PC-3 (cell line): ENCODE data around the gene RXRA. TPM values are rescaled to one million over a fixed set of nuclear protein-coding genes. Genes with fewer than 3 reads are reported as not detected.

Source experiments
- ATAC-seq: fragments of 200-7000 bp; cut with Tn5 transposase; 2 replicates; pipeline ENCODE4 v1.9.1; 2020; ENCODE audit warnings: mild to moderate bottlenecking, moderate library complexity
- BruUV-seq: library from RNA; stranded (reverse); fragments of 400-500 nt; replicated peaks from 2 replicates; lab custom pipeline; 2021; lab: Mats Ljungman, UMichigan
- CTCF ChIA-PET: fragments of 300-600 bp; sonication (Branson Sonifier 250); formaldehyde crosslinking; loops from one replicate; lab custom pipeline; 2022; ENCODE audit warnings: antibody characterized with exemption; lab: Charles Lee
- POLR2A ChIA-PET: fragments of 300-600 bp; sonication (Branson Sonifier 250); formaldehyde crosslinking; loops from one replicate; lab custom pipeline; 2022; ENCODE audit warnings: antibody characterized with exemption; ENCODE audit not compliant: unreplicated experiment; lab: Charles Lee
- DNase-seq: peaks from one replicate; pipeline ENCODE4 v3.0.0-alpha.2; 2015
- H2AFZ ChIP-seq: fragments of 300-600 bp; sonication (generic); 2 replicates; pipeline ENCODE4 v1.6.0; 2016; ENCODE audit warnings: antibody characterized with exemption, low read length
- H3F3A ChIP-seq: fragments of 300-600 bp; sonication (generic); one replicate; pipeline ENCODE4 v1.6.0; 2017; ENCODE audit warnings: antibody characterized with exemption, low read length, control low read depth, mild to moderate bottlenecking; ENCODE audit not compliant: unreplicated experiment
- H3K27ac ChIP-seq: fragments of 300-600 bp; sonication (generic); 2 replicates; pipeline ENCODE4 v1.5.1; 2016; ENCODE audit warnings: mild to moderate bottlenecking, low read length
- H3K27me3 ChIP-seq: fragments of 300-600 bp; sonication (generic); 2 replicates; pipeline ENCODE4 v1.6.1; 2016; ENCODE audit warnings: low read length, mixed read lengths
- H3K36me3 ChIP-seq: fragments of 300-600 bp; sonication (generic); 2 replicates; pipeline ENCODE4 v1.6.1; 2016; ENCODE audit warnings: low read depth, mixed run types, low read length, mixed read lengths
- H3K4me1 ChIP-seq: fragments of 300-600 bp; sonication (generic); 2 replicates; pipeline ENCODE4 v1.5.1; 2016; ENCODE audit warnings: low read length; ENCODE audit not compliant: insufficient read depth
- H3K4me2 ChIP-seq: fragments of 300-600 bp; sonication (generic); 2 replicates; pipeline ENCODE4 v1.6.0; 2016; ENCODE audit warnings: low read length
- H3K4me3 ChIP-seq: fragments of 300-600 bp; sonication (generic); 2 replicates; pipeline ENCODE4 v1.5.1; 2016; ENCODE audit warnings: mild to moderate bottlenecking, low read length, mixed read lengths
- H3K79me2 ChIP-seq: fragments of 300-600 bp; sonication (generic); 2 replicates; pipeline ENCODE4 v1.6.1; 2017; ENCODE audit warnings: low read length, mixed read lengths
- H3K9ac ChIP-seq: fragments of 300-600 bp; sonication (generic); 2 replicates; pipeline ENCODE4 v1.6.0; 2016; ENCODE audit warnings: mild to moderate bottlenecking, low read length
- H3K9me2 ChIP-seq: fragments of 300-600 bp; sonication (generic); replicated peaks from 2 replicates; pipeline ENCODE4 v1.6.1; 2016; ENCODE audit warnings: mixed run types, low read length, mixed read lengths
- H3K9me3 ChIP-seq: fragments of 300-600 bp; sonication (generic); 2 replicates; pipeline ENCODE4 v1.6.1; 2016; ENCODE audit warnings: low read length, mixed read lengths
- H4K20me1 ChIP-seq: fragments of 300-600 bp; sonication (generic); 2 replicates; pipeline ENCODE4 v1.6.1; 2016; ENCODE audit warnings: low read length, mixed read lengths
- EZH2 ChIP-seq: fragments of 300-600 bp; sonication (generic); IDR thresholded peaks from one replicate; pipeline ENCODE4 v1.6.1; 2017; ENCODE audit warnings: antibody characterized with exemption, mild to moderate bottlenecking, low read length; ENCODE audit not compliant: unreplicated experiment
- EZH2phosphoT487 ChIP-seq: fragments of 300-600 bp; sonication (generic); IDR thresholded peaks from 2 replicates; pipeline ENCODE4 v1.6.1; 2018; ENCODE audit warnings: mild to moderate bottlenecking, antibody characterized with exemption, low read length, borderline replicate concordance
- intact Hi-C: fragments of 100-400 bp; cut with micrococcal nuclease; formaldehyde crosslinking; loops from 2 replicates; pipeline ENCODE4 v1.9.0; 2023
- total RNA-seq: library from RNA; depleted of rRNA; stranded (reverse); fragments of >200 nt; gene quantifications from 2 replicates; pipeline ENCODE4 v1.2.3, GENCODE V29; 2014
- TF ChIP-seq, protein P1 (sequence below): fragments of 300-600 bp; sonication (generic); conservative IDR thresholded peaks from 2 replicates; pipeline ENCODE4 v1.5.1; 2017; ENCODE audit warnings: antibody characterized with exemption, low read depth, mild to moderate bottlenecking, low read length

RXRA gene
- total RNA-seq, 1 experiment from 2014 or later, result 17.5 TPM

DNA sequence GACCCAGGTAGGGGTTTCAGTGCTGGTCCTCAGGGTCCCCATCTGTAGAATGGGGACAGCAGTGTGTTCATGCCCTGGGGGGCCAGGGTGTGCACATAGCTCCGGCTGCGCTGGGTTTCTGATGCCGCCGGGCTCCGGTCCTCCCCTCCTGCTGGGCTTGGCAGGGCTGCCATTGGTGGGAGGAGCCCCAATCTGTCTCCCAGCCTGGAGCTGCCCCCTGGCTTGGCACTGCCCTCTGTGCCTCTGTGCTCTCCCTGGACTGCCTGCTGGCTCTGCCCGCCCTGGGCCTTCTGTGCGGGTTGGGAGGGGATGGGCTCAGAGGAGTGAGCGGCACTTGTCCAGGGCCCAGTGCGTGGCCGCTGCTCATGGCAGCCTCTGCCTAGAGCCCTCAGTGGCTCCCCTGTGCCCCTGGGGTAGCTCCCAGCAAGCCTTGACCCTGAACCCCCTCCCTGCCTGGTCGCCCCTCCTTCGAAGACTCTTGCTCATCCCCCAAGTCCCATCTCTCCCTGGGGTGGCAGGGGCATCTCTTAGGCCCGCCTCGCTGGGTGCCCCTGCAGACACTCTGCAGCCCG is 35.7 kb downstream of the RXRA start:
- no peak overlapping the region for H3K4me3 ChIP-seq
- H3K9me2 ChIP-seq, result no peaks in the 10 kb centered on the region
- H3F3A ChIP-seq, result no peaks in the 10 kb centered on the region
- H2AFZ ChIP-seq, result no peak overlapping the region
- intact Hi-C loops, result loop anchor here (10.0 kb wide), 1 partner anchor 73 kb away; no protein-coding TSS in a partner anchor
- H3K9ac ChIP-seq, result no peak overlapping the region
- H3K9me3 ChIP-seq, result no peaks in the 10 kb centered on the region
- POLR2A ChIA-PET, result no interaction called here
- H3K27me3 ChIP-seq, result no peaks in the 10 kb centered on the region
- ATAC-seq, result no peak
- H3K79me2 ChIP-seq, result peaks cover 40% of the 10 kb centered on the region; the same call in 1 of the 2 replicates
- no peak overlapping the region for H3K27ac ChIP-seq
- peaks cover 9% of the 10 kb centered on the region for H3K4me1 ChIP-seq
- CTCF ChIA-PET, result no interaction called here
- no peak for DNase-seq
- H4K20me1 ChIP-seq, result no peaks in the 10 kb centered on the region
- BruUV-seq, result no TSS peak
- no peaks in the 10 kb centered on the region for H3K36me3 ChIP-seq
- TF ChIP-seq, protein P1, sequence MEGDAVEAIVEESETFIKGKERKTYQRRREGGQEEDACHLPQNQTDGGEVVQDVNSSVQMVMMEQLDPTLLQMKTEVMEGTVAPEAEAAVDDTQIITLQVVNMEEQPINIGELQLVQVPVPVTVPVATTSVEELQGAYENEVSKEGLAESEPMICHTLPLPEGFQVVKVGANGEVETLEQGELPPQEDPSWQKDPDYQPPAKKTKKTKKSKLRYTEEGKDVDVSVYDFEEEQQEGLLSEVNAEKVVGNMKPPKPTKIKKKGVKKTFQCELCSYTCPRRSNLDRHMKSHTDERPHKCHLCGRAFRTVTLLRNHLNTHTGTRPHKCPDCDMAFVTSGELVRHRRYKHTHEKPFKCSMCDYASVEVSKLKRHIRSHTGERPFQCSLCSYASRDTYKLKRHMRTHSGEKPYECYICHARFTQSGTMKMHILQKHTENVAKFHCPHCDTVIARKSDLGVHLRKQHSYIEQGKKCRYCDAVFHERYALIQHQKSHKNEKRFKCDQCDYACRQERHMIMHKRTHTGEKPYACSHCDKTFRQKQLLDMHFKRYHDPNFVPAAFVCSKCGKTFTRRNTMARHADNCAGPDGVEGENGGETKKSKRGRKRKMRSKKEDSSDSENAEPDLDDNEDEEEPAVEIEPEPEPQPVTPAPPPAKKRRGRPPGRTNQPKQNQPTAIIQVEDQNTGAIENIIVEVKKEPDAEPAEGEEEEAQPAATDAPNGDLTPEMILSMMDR, result no peak
- TF ChIP-seq EZH2 (no peak), EZH2phosphoT487 (no peak)
- no peak overlapping the region for H3K4me2 ChIP-seq

DNA sequence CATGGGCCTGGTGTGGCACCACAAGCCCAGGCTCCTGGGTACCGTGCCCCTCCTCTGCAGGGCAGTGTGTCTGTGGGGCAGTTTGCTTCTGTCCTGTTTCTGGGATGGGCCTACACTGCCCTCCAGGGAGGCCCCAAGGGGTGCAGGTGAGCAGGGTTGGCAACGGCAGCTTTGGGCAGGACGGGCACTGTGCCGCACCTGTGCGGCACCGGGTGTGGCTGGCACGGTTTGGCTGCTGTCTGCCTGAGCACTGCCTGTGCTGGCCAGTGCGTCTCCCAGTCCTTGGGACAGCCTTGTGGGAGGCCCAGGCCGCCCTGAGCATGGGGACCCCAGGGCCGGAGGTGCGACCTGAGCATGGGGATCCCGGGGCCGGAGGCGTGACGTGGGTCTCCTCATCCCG is 37.2 kb downstream of the RXRA start:
- Histone ChIP-seq H3K4me2 (no peak overlapping the region), H3K27ac (no peak overlapping the region), H3K4me1 (no peaks in the 10 kb centered on the region), H3K9me2 (no peaks in the 10 kb centered on the region), H3K27me3 (no peaks in the 10 kb centered on the region), H3K9me3 (no peaks in the 10 kb centered on the region), H4K20me1 (no peaks in the 10 kb centered on the region), H3K4me3 (no peak overlapping the region), H3K9ac (no peak overlapping the region), H3K79me2 (peaks cover 27% of the 10 kb centered on the region; the same call in 1 of the 2 replicates), H3K36me3 (no peaks in the 10 kb centered on the region), H3F3A (no peaks in the 10 kb centered on the region), H2AFZ (no peak overlapping the region)
- BruUV-seq, result no TSS peak
- DNase-seq, result no peak
- POLR2A ChIA-PET, result no interaction called here
- TF ChIP-seq EZH2phosphoT487, result no peak
- TF ChIP-seq, protein P1, result no peak
- TF ChIP-seq EZH2, result no peak
- intact Hi-C loops, result loop anchor here (10.0 kb wide), 1 partner anchor 71 kb away; no protein-coding TSS in a partner anchor
- CTCF ChIA-PET, result no interaction called here
- no peak for ATAC-seq

DNA sequence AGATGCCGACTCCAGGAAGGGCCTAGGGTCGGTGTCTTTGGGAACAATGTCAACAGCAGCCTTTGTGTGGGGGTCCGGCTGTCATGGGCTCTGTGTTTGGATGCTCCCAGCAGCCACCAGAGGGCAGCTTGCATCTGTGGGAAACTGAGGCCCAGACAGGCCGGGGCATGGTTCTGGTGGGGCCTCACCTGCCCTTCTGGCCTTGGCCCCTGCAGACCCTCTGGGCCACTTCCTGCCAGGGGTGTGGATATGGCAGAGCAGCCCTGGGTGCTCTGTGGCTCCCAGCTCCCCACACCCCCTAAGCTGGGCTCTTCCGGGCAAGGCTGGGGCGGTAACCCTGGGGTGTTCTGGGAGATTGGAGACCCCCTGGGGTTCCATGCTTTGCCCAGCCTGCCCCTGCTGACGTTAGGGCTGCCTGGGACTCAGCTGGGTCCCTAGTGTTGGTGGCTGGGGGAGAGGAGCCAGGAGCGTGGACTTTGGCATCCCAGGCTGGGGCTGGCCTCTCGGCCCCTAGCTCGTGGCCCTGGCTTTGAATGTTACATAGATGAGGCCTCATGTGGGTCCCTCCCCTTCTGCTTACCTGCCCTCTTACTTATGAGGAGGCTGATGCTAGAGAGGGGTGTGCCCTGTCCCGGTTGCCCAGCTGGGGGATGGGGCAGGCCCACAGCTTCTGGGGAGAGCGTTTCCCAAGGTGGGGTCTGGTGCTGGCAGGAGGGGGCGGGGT is 38.3 kb downstream of the RXRA start:
- no peaks in the 10 kb centered on the region for H3K9me3 ChIP-seq
- DNase-seq (no peak), ATAC-seq (no peak)
- ChIA-PET CTCF (no interaction called here), POLR2A (no interaction called here)
- no peak overlapping the region for H3K9ac ChIP-seq
- no peaks in the 10 kb centered on the region for H4K20me1 ChIP-seq
- TF ChIP-seq, protein P1, result peak; percentile 19; the same call in 1 of the 2 replicates
- TF ChIP-seq EZH2, result no peak
- H3K4me1 ChIP-seq, result no peaks in the 10 kb centered on the region
- H3K27ac ChIP-seq, result no peak overlapping the region
- BruUV-seq, result no TSS peak
- intact Hi-C loops, result loop anchor here (10.0 kb wide), 1 partner anchor 70 kb away; no protein-coding TSS in a partner anchor
- H3K9me2 ChIP-seq, result no peaks in the 10 kb centered on the region
- no peak overlapping the region for H3K4me3 ChIP-seq
- H3K79me2 ChIP-seq, result peaks cover 19% of the 10 kb centered on the region; the same call in 1 of the 2 replicates
- no peaks in the 10 kb centered on the region for H3F3A ChIP-seq
- no peaks in the 10 kb centered on the region for H3K27me3 ChIP-seq
- H2AFZ ChIP-seq, result no peak overlapping the region
- H3K36me3 ChIP-seq, result no peaks in the 10 kb centered on the region
- no peak overlapping the region for H3K4me2 ChIP-seq
